Panc1 (cell line): ENCODE results near the gene MYDGF. TPM values are rescaled to one million over a fixed set of nuclear protein-coding genes. Genes with fewer than 3 reads are reported as not detected.

Experiments used
- ATAC-seq: fragments of 200-7000 bp; cut with Tn5 transposase; 2 replicates; pipeline ENCODE4 v1.9.1; 2020; ENCODE audit warnings: mild to moderate bottlenecking, moderate library complexity
- BruUV-seq: library from RNA; stranded (reverse); fragments of 400-500 nt; replicated peaks from 2 replicates; lab custom pipeline; 2021; lab: Mats Ljungman, UMichigan
- CTCF ChIA-PET: fragments of 300-600 bp; sonication (Branson Sonifier 250); formaldehyde crosslinking; loops from one replicate; lab custom pipeline; 2022; ENCODE audit warnings: antibody characterized with exemption; lab: Charles Lee
- POLR2A ChIA-PET: fragments of 300-600 bp; sonication (Branson Sonifier 250); formaldehyde crosslinking; loops from one replicate; lab custom pipeline; 2022; ENCODE audit warnings: antibody characterized with exemption; lab: Charles Lee
- DNase-seq: peaks from one replicate; pipeline ENCODE4 v3.0.0-alpha.2; 2010; ENCODE audit warnings: low read depth, low spot score
- H3K27ac ChIP-seq: 2 replicates; pipeline ENCODE4 v1.5.1; 2011; ENCODE audit warnings: mild to moderate bottlenecking, low read length, inconsistent platforms
- H3K27me3 ChIP-seq: fragments of 200-500 bp; sonication (Bioruptor generic); 2 replicates; pipeline ENCODE4 v1.6.0; 2014; ENCODE audit warnings: low read length, inconsistent platforms; ENCODE audit not compliant: control insufficient read depth, insufficient read depth
- H3K36me3 ChIP-seq: fragments of 200-500 bp; sonication (Bioruptor generic); 2 replicates; pipeline ENCODE4 v1.5.1; 2014; ENCODE audit warnings: inconsistent platforms, mild to moderate bottlenecking, low read length, moderate library complexity; ENCODE audit not compliant: control insufficient read depth, insufficient read depth
- H3K4me1 ChIP-seq: 2 replicates; pipeline ENCODE4 v1.5.1; 2011; ENCODE audit warnings: inconsistent platforms, mild to moderate bottlenecking, low read length, moderate library complexity; ENCODE audit not compliant: control insufficient read depth, insufficient read depth
- H3K4me3 ChIP-seq, 2 experiments: 2 replicates each; pipeline ENCODE4 v1.5.1; 2011 to 2012; ENCODE audit warnings: low read depth in 2 of 2, low read length in 2 of 2, mild to moderate bottlenecking in 2 of 2, inconsistent platforms in 1 of 2, moderate library complexity in 1 of 2
- H3K9me3 ChIP-seq: fragments of 200-500 bp; sonication (Bioruptor generic); 2 replicates; pipeline ENCODE4 v1.5.1; 2014; ENCODE audit warnings: low read depth, mild to moderate bottlenecking, inconsistent platforms, low read length, moderate library complexity; ENCODE audit not compliant: control insufficient read depth, insufficient read depth
- CTCF ChIP-seq: fragments of 450-650 bp; IDR thresholded peaks from 2 replicates; pipeline ENCODE4 v1.5.1; 2017; ENCODE audit warnings: mild to moderate bottlenecking
- POLR2AphosphoS5 ChIP-seq: IDR thresholded peaks from 2 replicates; pipeline ENCODE4 v1.6.1; 2012; ENCODE audit warnings: mild to moderate bottlenecking, low read depth, low read length, moderate library complexity
- REST ChIP-seq, 2 experiments: IDR thresholded peaks; 2 replicates each; pipeline ENCODE4 v1.6.1; 2011 to 2012; ENCODE audit warnings: low read depth in 2 of 2, control low read depth in 1 of 2, low read length in 1 of 2, mild to moderate bottlenecking in 1 of 2, moderate library complexity in 1 of 2; ENCODE audit not compliant: insufficient read depth in 1 of 2
- SIN3A ChIP-seq: IDR thresholded peaks from 2 replicates; pipeline ENCODE4 v1.6.1; 2012; ENCODE audit warnings: low read depth, mild to moderate bottlenecking, low read length, moderate library complexity, borderline replicate concordance; ENCODE audit not compliant: insufficient read depth
- TCF7L2 ChIP-seq: IDR thresholded peaks from 2 replicates; pipeline ENCODE4 v1.6.1; 2011; ENCODE audit warnings: mild to moderate bottlenecking, low read depth, low read length, inconsistent platforms
- in situ Hi-C: cut with HindIII; loops from 2 replicates; pipeline ENCODE4 v1.10.0; 2016; ENCODE audit warnings: low sequenced_read_pairs, low pct_unique_long_range_greater_than_20kb
- intact Hi-C: fragments of 100-400 bp; cut with micrococcal nuclease; formaldehyde crosslinking; loops from one replicate; pipeline ENCODE4 v1.10.0; 2022; ENCODE audit not compliant: unreplicated experiment
- total RNA-seq: library from RNA; stranded (reverse); gene quantifications from one replicate; pipeline ENCODE4 v1.2.1, GENCODE V29; 2021; ENCODE audit not compliant: unreplicated experiment

The MYDGF gene
- total RNA-seq, 1 experiment from 2014 or later, result 78.1 TPM

- Histone ChIP-seq H3K36me3 (no peaks in the 10 kb centered on the region), H3K27ac (no peak overlapping the region), H3K4me1 (peaks cover 9% of the 10 kb centered on the region; the same call in 1 of the 2 replicates), H3K27me3 (no peaks in the 10 kb centered on the region), H3K9me3 (no peaks in the 10 kb centered on the region), H3K4me3 (no peak overlapping the region)
- intact Hi-C loops (no loop called here), in situ Hi-C loops (no loop called here)
- CTCF ChIA-PET, result interaction anchor here (0.7 to 1.0 kb wide), 2 partner anchors 35 to 57 kb away, joined by 3 to 11 read pairs; no protein-coding TSS in a partner anchor
- TF ChIP-seq POLR2AphosphoS5 (no peak), REST (IDR thresholded peaks at IDR 0.05; ENCODE audit: insufficient read depth in 1 of 2, low read depth in 2 of 2, low read length in 1 of 2) (no peak), CTCF (peak; percentile 76), TCF7L2 (no peak)
- no TSS peak for BruUV-seq
- POLR2A ChIA-PET, result no interaction called here
- no peak for DNase-seq
- ATAC-seq, result peak; percentile 79
Observed at GRCh38 chr19:4624733-4625362, 45.3 kb downstream of the MYDGF start.

DNA sequence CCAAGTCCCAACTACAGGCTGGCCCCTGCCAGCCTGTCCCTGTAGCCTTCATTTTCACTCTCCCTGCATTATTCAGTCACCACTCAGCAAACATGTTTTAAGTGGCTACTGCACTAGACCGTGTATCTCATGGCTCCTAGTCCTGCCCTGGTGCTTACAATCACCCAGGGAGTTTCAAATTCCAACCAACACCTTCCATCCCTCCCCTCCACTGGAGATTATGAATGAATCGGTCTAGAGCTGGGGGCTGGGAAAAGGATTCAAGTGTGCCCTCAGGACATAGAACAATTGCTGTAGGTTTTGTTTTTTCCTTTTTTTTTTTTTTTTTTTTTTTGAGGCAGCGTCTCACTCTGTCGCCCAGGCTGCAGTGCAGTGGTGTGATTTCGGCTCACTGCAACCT lies 45.8 kb downstream of the MYDGF start:
- Histone ChIP-seq H3K27ac (no peak overlapping the region), H3K4me1 (peaks cover 9% of the 10 kb centered on the region; the same call in 1 of the 2 replicates), H3K27me3 (no peaks in the 10 kb centered on the region), H3K4me3 (no peak overlapping the region), H3K9me3 (no peaks in the 10 kb centered on the region), H3K36me3 (no peaks in the 10 kb centered on the region)
- no peak for DNase-seq
- in situ Hi-C loops, result no loop called here
- intact Hi-C loops, result no loop called here
- TF ChIP-seq POLR2AphosphoS5 (no peak), TCF7L2 (no peak), REST (IDR thresholded peaks at IDR 0.05; ENCODE audit: insufficient read depth in 1 of 2, low read depth in 2 of 2, low read length in 1 of 2) (no peak), CTCF (no peak), SIN3A (no peak)
- ChIA-PET POLR2A (no interaction called here), CTCF (interaction anchor here (0.6 to 1.0 kb wide), 3 partner anchors 34 to 57 kb away, joined by 3 to 11 read pairs (median 7); no protein-coding TSS in a partner anchor)
- no TSS peak for BruUV-seq
- ATAC-seq, result no peak
